Ecto neural progenitor cell (in vitro differentiated cells): ENCODE results near the gene FANCD2.
"Not testable (repeated sequence)": the region's sequence is repeated elsewhere in the genome, so short reads cannot be mapped to it uniquely, and the experiment has no call there.

Experiments
- DNase-seq: peaks from one replicate; pipeline ENCODE4 v3.0.0-alpha.2; 2018; ENCODE audit warnings: low spot score

Gene FANCD2

GRCh38 chr3:10026084-10026890 is at the start of gene FANCD2:
Gene FANCD2, plus strand, starts transcription at chr3:10026437. Its CDS starts 2,221 bp downstream, at chr3:10028658.
- DNase-seq, result peak; percentile 96

GRCh38 chr3:9976721-9977709 is 49.2 kb upstream of the FANCD2 start:
- no peak for DNase-seq

- no peak for DNase-seq
Observed at GRCh38 chr3:9978710-9979305, 47.4 kb upstream of the FANCD2 start.

- DNase-seq, result no peak
Observed at GRCh38 chr3:9980251-9980650, 46.0 kb upstream of the FANCD2 start.

- DNase-seq, result no peak
Observed at GRCh38 chr3:9986230-9986725, 40.0 kb upstream of the FANCD2 start.

GRCh38 chr3:9994086-9994844 is 32.0 kb upstream of the FANCD2 start:
- DNase-seq, result no peak

- no peak for DNase-seq
Observed at GRCh38 chr3:10000686-10001085, 25.6 kb upstream of the FANCD2 start.

- no peak for DNase-seq
Observed at GRCh38 chr3:10002951-10003350, 23.3 kb upstream of the FANCD2 start.

GRCh38 chr3:10004506-10004905 is 21.7 kb upstream of the FANCD2 start:
- DNase-seq, result no peak

- DNase-seq, result no peak
Observed at GRCh38 chr3:10004960-10005564, 21.2 kb upstream of the FANCD2 start.

GRCh38 chr3:10006048-10006761 is 20.0 kb upstream of the FANCD2 start:
- no peak for DNase-seq

GRCh38 chr3:10006762-10007090 is 19.5 kb upstream of the FANCD2 start:
- no peak for DNase-seq

- DNase-seq, result no peak
Observed at GRCh38 chr3:10007126-10007782, 19.0 kb upstream of the FANCD2 start.

GRCh38 chr3:10008216-10008587 is 18.0 kb upstream of the FANCD2 start:
- not testable (repeated sequence) for DNase-seq

GRCh38 chr3:10008588-10009344 is 17.5 kb upstream of the FANCD2 start:
- DNase-seq, result peak; percentile 88

GRCh38 chr3:10010421-10010877 is 15.8 kb upstream of the FANCD2 start:
- DNase-seq, result no peak

GRCh38 chr3:10010878-10011465 is 15.3 kb upstream of the FANCD2 start:
- peak; percentile 99 for DNase-seq

- no peak for DNase-seq
Observed at GRCh38 chr3:10011631-10012030, 14.6 kb upstream of the FANCD2 start.

GRCh38 chr3:10012106-10012505 is 14.1 kb upstream of the FANCD2 start:
- DNase-seq, result no peak
